Endothelial cell of umbilical vein (primary cell): ENCODE data around the gene CNR2.

Experiments
- EZH2 ChIP-seq: IDR thresholded peaks from 2 replicates; pipeline ENCODE4 v1.6.1; 2012; ENCODE audit warnings: borderline replicate concordance, low read depth, mild to moderate bottlenecking, moderate library complexity, low read length, inconsistent platforms; ENCODE audit not compliant: severe bottlenecking
- FOS ChIP-seq: IDR thresholded peaks from 2 replicates; pipeline ENCODE4 v1.6.1; 2011; ENCODE audit warnings: mild to moderate bottlenecking, low read length, moderate library complexity, borderline replicate concordance; ENCODE audit not compliant: insufficient read depth
- JUN ChIP-seq: IDR thresholded peaks from 2 replicates; pipeline ENCODE4 v1.6.1; 2011; ENCODE audit warnings: borderline replicate concordance, low read depth; ENCODE audit not compliant: insufficient read length, insufficient read depth
- MYC ChIP-seq: IDR thresholded peaks from one replicate; pipeline ENCODE4 v1.6.1; 2011; ENCODE audit warnings: mild to moderate bottlenecking, low read depth, low read length
- POLR2A ChIP-seq: IDR thresholded peaks from 2 replicates; pipeline ENCODE4 v1.6.1; 2012; ENCODE audit warnings: low read depth, mild to moderate bottlenecking, control low read depth, low read length
- POLR2AphosphoS5 ChIP-seq: IDR thresholded peaks from 2 replicates; pipeline ENCODE4 v1.6.1; 2012; ENCODE audit warnings: low read depth, mild to moderate bottlenecking, control low read depth, low read length, moderate library complexity; ENCODE audit not compliant: insufficient read depth
- TF ChIP-seq, protein P1 (sequence below), 2 donors: IDR thresholded peaks; 1 replicate in 1 of 2; 2 replicates in 1 of 2; pipeline ENCODE4 v1.5.1; 2011; ENCODE audit warnings: low read length in 2 of 2, mild to moderate bottlenecking in 2 of 2, moderate library complexity in 2 of 2, control low read depth in 1 of 2, inconsistent platforms in 1 of 2, low read depth in 1 of 2; ENCODE audit not compliant: insufficient read depth in 1 of 2; ENCODE audit errors: extremely low read depth in 1 of 2
- TF ChIP-seq, protein P2 (sequence below): IDR thresholded peaks from 2 replicates; pipeline ENCODE4 v1.6.1; 2011; ENCODE audit not compliant: insufficient read depth, insufficient read length

DNA sequence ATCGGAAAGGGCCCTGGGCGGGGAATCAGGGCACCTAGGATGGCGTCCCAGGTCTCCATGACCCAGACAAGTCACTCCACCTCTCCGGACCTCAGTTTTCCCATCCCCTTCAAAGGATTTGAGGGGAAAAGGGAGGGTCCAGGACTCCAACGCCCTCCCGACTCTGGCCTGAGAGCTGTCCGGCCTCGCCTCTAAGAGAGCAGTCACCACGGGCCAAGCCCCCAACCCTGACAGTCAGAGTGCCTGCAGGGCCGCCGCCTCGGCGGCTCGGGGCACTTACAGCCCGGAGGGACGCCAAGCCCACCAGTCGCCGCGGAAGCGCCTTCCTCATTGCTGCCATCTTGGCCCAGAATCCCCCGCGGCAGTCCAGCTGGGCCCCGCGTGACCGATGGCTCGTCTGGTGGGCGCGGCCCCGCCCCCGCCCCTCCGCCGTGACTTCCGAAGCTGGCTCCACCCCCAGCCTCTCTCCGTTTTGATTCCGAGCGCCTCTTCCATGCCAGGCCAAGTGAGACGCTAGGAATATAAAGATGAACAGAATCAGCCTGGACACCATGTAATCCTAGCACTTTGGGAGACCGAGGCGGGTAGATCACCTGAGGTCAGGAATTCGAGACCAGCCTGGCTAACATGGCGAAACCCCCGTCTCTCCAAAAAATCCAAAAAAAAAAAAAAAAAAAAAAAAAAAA lies 87.9 kb downstream of the CNR2 start, which contains the start of gene HMGCL:
- TF ChIP-seq MYC (peak; percentile 63), POLR2A (peak; percentile 95), FOS (no peak), EZH2 (no peak), JUN (no peak), POLR2AphosphoS5 (peak; percentile 98)
- TF ChIP-seq, protein P1, sequence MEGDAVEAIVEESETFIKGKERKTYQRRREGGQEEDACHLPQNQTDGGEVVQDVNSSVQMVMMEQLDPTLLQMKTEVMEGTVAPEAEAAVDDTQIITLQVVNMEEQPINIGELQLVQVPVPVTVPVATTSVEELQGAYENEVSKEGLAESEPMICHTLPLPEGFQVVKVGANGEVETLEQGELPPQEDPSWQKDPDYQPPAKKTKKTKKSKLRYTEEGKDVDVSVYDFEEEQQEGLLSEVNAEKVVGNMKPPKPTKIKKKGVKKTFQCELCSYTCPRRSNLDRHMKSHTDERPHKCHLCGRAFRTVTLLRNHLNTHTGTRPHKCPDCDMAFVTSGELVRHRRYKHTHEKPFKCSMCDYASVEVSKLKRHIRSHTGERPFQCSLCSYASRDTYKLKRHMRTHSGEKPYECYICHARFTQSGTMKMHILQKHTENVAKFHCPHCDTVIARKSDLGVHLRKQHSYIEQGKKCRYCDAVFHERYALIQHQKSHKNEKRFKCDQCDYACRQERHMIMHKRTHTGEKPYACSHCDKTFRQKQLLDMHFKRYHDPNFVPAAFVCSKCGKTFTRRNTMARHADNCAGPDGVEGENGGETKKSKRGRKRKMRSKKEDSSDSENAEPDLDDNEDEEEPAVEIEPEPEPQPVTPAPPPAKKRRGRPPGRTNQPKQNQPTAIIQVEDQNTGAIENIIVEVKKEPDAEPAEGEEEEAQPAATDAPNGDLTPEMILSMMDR (IDR thresholded peaks at IDR 0.05; ENCODE audit: extremely low read depth in 1 of 2, insufficient read depth in 1 of 2, low read depth in 1 of 2, low read length in 2 of 2), result no peak
- TF ChIP-seq, protein P2, sequence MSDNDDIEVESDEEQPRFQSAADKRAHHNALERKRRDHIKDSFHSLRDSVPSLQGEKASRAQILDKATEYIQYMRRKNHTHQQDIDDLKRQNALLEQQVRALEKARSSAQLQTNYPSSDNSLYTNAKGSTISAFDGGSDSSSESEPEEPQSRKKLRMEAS, result peak; percentile 63
